GM23248 (cell line): Measurements from ENCODE around the gene CFTR.
"Not testable (repeated sequence)": the region's sequence is repeated elsewhere in the genome, so short reads cannot be mapped to it uniquely, and the experiment has no call there.

Source experiments
- EZH2 ChIP-seq: fragments of 200-600 bp; sonication (generic); IDR thresholded peaks from 2 replicates; pipeline ENCODE4 v1.6.1; 2018; ENCODE audit warnings: antibody characterized with exemption, mild to moderate bottlenecking; ENCODE audit not compliant: insufficient read depth, poor library complexity, severe bottlenecking
- EZH2phosphoT487 ChIP-seq: fragments of 200-600 bp; sonication (generic); IDR thresholded peaks from 2 replicates; pipeline ENCODE4 v1.6.1; 2018; ENCODE audit warnings: antibody characterized with exemption, moderate library complexity, mild to moderate bottlenecking, low read depth; ENCODE audit not compliant: insufficient read depth

- not testable (repeated sequence) for TF ChIP-seq EZH2, EZH2phosphoT487
These were observed 228.3 kb downstream of the CFTR start for GRCh38 chr7:117708173-117708572.
